Measurements from ENCODE around the gene MIS18A.
"Not testable (repeated sequence)": the region's sequence is repeated elsewhere in the genome, so short reads cannot be mapped to it uniquely, and the experiment has no call there.

DNA sequence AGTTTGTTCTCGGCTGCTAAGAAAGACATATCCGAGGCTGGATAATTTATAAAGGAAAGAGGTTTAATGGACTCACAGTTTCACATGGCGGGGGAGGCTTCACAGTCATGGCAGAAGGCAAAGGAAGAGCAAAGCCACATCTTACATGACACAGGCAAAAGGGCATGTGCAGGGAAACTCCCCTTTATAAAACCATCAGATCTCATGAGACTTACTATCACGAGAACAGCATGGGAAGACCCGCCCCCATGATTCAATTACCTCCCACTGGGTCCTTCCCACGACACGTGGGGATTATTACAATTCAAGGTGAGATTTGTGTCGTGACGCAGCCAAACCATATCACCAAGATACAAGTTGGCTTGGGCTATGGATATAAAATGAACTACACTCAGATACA lies 32.1 kb upstream of the MIS18A start:
- TF ChIP-seq, protein P1, sequence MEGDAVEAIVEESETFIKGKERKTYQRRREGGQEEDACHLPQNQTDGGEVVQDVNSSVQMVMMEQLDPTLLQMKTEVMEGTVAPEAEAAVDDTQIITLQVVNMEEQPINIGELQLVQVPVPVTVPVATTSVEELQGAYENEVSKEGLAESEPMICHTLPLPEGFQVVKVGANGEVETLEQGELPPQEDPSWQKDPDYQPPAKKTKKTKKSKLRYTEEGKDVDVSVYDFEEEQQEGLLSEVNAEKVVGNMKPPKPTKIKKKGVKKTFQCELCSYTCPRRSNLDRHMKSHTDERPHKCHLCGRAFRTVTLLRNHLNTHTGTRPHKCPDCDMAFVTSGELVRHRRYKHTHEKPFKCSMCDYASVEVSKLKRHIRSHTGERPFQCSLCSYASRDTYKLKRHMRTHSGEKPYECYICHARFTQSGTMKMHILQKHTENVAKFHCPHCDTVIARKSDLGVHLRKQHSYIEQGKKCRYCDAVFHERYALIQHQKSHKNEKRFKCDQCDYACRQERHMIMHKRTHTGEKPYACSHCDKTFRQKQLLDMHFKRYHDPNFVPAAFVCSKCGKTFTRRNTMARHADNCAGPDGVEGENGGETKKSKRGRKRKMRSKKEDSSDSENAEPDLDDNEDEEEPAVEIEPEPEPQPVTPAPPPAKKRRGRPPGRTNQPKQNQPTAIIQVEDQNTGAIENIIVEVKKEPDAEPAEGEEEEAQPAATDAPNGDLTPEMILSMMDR (IDR thresholded peaks at IDR 0.05) = not testable (repeated sequence)
- not testable (repeated sequence) for TF ChIP-seq POLR2A (IDR thresholded peaks at IDR 0.05)
